GM18498 (cell line): ENCODE measurements around the gene WDR7.
A peak's percentile ranks its signal among the peaks of the same experiment; 100 is the strongest.

ENCODE experiments used
- ATAC-seq: cut with Tn5 transposase; IDR thresholded peaks from one replicate; pipeline ENCODE4 v1.9.1; 2021; ENCODE audit warnings: mild to moderate bottlenecking, moderate library complexity; ENCODE audit not compliant: unreplicated experiment

Gene WDR7

DNA sequence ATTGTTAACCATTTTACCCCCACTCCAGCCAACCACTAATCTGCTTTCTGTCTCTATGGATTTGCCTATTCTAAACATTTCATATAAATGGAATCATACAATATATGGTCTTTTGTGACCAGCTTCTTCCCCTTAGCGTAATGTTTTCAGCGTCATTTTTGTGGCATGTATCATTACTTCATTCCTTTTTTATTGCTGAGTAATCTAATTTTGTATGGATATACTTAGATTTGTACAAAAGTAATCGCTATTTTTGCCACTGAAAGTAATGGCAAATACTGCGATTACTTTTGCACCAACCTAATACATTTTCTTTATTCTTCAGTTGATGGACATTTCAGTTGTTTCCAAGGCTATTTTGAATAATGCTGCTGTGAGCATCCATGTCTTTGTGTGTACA, 227.6 kb downstream of the WDR7 start:
- no peak for ATAC-seq

DNA sequence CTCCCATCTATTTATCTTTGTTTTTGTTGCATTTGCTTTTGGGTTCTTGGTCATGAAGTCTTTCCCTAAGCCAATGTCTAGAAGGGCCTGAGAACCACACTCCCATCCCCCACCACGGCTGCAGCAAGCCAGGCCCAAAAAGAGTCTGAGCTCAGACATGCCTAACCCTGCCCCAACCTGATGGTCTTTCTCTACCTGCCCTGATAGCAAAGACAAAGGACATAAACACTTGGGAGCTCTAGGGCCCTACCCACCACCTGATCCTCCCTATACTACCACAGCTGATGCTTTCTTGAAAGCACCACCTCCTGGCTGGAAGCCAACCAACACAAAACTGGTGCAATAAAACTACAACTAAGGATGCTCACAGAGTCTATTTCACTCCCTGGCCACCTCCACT, 233.4 kb downstream of the WDR7 start:
- no peak for ATAC-seq

DNA sequence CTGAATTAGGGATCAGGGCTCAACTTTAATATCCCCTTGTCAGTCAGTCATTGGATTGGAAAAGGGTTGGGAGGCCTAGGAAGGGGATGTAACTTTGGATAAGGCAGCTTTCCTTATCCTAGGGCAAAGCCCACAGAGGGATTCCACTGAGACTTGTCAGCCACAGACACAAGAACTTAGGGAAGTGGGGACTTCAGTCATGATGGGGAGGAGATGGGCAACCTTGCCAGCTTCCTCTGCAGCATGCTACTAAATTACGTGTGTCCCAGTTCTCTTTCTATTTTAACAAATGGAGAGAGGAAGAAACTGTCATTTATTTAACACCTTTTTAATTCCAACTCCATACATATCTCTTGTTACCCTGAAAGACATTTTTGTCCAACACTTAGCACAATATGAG, 237.8 kb downstream of the WDR7 start:
- ATAC-seq, result no peak

DNA sequence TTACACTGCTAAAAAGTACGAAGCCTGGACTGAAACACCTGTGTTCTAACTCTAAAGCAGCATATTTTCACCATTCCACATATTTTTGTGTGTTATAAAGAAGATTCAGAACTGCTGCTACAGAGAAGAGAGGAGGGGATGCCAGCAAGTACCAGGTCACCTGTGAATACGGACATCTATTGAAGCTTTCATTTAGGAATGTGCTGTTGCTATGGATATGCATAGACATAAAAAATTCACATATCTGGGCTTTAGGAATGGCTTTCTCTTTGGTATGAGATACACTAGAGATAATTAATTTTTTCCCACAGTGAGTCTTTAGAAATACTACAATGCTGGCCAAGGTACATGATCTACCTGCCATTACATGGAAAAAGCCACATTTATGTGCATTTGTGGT, 238.5 kb downstream of the WDR7 start:
- ATAC-seq, result no peak

DNA sequence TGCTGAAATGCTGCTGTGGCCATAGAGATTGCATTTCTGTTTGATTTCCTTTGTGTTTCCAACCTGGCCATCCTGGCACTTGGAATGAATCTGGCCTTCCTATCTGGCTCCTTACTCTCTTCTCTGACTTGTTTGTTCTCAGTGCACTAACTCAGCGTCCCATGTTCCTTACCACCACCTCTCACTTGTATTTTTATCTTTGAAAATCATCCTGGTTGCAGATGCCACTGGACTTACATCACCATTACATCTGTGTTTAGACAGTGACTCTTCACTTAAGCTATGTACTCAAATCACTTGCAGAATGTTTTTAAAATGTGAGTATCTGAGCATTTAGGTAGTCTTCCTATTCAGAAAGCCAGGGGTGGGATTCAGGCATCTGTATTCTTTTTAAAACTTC, 239.5 kb downstream of the WDR7 start:
- no peak for ATAC-seq

DNA sequence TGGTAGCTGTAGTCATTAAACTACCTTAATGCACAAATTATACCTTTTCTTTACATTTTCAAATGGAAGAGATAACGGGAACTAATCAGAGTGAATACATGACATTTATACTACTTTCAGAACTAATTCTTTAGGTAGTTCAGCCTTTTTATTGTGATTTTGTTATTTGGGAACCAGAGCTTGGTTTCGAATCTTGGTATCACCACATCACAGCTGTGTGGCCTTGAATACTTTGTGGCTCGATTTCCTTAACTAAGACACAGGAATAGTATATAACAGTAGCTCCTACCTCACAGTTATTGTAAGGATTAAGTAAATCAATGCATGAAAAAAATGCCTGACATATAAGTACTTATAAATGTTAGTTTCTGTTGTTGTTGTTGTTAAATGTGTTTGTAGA, 240.0 kb downstream of the WDR7 start:
- ATAC-seq, result no peak

DNA sequence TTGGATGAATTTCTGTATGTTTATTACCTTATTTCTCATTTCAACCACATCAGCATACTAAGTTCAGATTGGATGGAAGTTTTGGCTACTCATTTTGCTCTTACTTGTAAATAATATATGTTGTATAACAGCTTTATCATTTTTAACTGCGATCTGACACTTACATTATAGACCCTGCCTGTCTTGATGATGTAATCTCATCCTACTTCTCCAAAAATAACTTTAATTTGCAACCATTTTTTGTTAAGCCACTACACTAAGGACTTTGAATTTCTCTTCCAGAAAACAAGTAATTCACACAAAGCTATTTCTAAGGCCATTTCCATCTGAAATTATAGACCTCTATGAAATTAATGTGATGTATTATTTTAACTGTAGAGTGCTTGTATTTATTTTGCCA, 240.7 kb downstream of the WDR7 start:
- ATAC-seq, result no peak

DNA sequence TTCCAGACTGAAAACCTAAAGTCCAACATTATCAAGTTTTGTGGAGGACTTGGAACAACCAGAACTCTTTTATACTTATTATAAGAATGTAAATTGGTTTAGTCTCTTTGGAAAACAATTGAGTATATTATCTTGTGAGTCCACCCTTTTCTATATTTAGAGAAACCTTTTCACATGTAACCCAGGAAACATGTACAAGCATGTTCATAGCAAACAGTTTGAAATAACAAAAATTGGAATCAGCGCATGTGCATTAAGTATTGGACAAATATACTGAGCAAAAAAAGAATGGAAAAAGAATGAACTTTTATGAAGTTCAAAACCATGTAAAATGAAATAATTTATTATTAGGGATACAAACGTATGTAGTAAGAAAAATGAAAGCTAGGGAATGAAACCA, 246.0 kb downstream of the WDR7 start:
- no peak for ATAC-seq

DNA sequence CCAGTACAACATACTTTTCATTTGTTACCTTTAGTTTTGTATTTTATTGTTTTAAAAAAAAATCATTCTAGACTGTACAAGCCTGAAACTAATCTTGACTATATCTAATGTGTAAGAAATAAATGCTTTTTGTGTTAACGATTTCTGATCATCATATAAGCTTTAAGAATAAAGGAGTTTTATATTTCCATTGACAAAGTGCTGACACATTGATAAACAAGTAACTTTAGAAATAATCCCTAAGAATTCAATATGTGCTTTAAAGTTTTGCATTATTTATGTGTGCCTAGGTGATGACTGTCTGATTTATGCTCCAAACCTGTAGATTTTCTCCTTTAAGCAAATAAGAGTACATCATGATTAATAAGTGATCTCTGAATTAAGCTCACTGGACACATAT, 248.5 kb downstream of the WDR7 start:
- ATAC-seq, result no peak

DNA sequence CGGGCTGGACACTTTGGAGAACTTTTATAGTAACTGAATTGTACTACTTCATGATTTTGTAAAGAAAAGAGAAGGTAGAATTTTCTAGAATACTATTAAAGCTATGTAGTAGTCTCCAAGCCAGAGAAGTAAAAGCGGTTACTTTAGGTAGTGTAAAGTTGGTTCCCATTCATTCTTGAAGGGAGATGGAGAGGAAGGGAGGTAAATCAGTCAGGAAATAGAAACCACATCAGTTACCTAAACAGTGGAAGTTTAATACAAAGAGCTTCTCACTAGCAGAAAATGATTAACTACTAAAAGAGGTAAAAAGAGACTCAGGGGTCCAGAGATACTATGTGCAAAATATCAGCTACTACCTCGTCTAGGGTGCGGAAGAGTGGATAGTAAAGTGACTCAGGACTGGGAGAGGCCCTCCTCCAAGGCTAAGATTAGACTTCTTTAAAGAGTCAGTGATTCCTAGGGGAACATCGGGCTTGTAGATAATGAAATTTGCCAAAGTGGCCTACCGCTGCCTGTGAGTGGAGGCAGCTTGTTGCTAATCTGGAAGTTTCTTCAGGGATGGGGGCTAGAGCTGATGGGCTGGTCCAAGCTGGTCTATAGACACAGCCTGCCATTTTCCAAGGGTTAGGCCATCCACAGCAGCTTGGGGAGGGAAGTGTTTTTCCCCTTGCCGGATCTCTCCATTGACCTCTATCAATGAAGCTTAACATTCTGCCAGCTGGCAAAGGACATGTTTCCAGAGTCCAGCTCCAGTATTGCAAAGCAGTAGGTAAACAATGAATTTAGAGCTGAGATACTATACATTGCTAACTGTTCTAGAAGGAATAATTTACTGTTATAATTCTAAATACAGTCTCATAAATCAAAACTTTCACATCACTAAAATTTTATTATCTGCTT, 249.3 kb downstream of the WDR7 start:
- no peak for ATAC-seq

DNA sequence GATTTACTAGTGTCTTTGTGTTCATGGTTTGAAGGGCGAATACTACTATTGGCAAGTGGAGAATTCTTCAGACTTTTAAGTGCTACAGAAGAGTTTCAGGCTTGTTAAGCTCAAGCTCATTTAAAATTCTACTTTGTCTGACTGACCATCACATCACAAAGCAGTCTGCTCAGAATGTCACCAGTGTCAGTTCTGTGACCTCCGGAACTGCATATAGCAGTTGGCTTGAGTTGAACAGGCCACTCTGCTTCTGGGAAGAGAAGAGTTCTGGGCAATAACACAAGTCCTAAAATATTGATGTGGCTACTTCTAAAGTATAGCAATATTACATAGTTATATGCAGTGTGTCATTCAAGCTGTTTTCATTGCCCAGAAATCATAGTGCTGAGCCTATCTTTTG, 250.8 kb downstream of the WDR7 start:
- ATAC-seq, result no peak

DNA sequence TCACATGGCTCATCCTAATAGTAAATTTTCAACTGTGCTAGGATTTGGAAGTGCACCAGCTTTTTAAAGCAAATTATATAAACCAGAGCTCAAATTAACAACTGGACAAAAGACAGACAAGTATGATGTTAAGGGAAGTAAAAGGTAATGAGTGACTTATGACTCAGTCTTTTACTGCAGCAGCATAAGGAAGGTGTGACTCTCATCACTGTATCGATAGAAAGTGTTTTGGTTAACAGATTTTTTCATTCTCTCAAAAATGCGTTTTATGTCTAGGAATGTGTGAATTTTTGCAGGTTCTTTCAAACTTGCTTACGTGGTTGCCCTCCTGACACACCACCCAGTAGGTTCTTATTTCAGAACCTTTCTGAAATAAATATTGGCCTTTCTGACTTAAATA, 251.5 kb downstream of the WDR7 start:
- peak; percentile 62 for ATAC-seq

DNA sequence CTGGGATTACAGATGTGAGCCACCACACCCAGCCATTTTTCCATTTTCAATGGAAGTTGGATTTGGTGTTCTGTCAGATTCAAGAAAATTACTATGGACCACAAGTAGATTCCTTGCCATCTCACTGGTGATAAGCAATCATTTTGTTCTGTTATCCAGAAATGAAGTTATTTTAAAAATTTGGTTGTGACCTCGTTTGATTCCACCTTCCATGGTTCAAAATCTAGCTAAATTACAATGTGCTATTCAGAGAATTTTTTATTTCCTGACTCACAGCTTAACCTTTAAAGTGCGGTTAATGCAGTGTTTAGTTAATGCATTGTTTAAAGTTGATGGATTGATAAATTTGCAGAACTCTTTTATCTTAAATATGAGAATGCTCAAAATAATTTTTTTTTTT, 252.5 kb downstream of the WDR7 start:
- no peak for ATAC-seq

DNA sequence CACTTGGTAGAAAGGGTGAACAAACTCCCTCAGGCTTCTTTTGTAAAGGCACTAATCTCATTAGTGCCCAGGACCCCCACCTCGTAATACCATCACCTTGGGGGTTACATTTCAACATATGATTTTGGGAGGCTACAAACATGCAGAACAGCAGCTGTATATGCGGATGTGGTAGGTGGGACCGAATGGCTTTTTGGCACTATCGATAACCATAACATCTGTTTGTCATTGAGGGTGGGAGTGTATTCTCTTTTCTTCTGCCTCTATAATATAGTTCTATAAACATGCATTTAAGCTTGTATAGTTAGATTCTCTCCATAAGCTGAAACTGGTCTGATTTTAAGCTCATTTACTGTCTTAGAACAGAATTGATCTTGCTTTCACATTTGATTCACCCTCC, 256.6 kb downstream of the WDR7 start:
- no peak for ATAC-seq

DNA sequence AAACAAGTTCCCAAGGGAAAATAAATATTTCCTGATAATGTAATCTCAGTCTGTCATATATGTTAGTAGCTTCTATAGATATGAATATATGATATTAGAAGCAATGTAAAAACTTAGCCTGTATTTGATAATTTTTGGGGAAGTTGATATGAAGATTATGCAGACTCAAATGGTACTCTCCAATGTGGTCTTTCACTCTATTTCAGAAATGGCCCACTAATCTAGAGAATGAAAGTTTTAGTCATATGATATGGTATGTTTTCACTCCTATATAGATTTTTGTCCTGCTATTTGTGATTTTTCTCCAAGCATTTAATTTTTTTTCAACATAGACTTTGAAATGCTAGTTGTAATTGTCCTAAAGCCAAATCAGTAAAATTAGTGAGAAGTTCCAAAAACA, 259.1 kb downstream of the WDR7 start:
- no peak for ATAC-seq

DNA sequence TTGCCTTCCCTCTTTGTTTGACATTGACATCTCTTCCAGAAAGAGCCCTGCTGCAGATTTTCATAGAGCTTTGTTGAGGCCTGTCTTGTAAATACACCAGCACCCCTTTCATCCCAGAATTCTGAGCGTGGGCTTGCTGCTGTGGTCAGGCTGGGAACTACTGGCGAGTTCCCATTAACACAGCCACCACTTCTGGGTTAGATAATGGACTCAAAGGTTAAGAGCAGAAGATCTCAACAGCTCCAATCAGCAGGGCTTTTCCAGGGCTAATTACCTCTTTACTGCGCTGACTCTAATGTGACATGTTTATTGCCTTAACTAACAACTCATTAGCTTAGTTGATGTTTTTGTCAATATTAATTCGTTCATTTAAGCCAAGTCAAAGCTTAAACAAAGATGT, 259.8 kb downstream of the WDR7 start:
- no peak for ATAC-seq

DNA sequence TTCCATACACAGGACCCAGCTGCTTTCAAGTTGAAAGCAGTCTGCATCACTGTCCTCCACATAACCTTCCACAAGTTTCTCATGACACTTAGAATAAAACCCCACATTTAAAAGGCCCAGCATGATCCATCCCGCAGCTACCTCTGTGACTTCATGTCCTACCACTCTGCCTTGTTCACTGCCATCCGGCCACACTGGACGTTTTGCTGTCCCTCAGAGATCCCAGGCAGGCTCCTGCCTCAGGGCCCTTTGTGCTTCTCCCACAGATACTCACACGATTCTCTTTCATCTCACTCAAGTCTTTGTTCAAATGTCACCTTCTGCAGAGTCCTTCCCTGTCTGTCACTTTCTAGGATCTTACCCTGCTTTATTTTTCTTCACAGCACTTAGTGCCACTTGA, 262.8 kb downstream of the WDR7 start:
- no peak for ATAC-seq

DNA sequence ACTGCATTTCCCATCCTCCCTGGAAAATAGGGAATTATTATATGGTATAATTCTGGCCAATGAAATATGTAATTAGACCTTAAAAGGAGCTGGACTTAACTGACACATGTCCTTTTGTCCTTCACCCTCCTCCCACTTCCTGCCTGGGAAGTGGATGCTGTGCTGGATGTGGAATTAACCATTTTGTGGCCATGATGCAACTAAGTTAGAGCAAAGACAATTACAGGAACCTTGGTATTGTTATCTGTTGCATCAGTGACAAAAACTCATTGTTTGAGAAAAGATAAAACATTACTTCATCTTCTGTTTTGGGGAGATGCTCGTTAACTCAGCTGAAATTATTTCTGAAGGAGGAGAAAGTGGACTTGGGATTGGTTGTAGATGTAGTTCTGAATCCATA, 268.0 kb downstream of the WDR7 start:
- ATAC-seq, result no peak

DNA sequence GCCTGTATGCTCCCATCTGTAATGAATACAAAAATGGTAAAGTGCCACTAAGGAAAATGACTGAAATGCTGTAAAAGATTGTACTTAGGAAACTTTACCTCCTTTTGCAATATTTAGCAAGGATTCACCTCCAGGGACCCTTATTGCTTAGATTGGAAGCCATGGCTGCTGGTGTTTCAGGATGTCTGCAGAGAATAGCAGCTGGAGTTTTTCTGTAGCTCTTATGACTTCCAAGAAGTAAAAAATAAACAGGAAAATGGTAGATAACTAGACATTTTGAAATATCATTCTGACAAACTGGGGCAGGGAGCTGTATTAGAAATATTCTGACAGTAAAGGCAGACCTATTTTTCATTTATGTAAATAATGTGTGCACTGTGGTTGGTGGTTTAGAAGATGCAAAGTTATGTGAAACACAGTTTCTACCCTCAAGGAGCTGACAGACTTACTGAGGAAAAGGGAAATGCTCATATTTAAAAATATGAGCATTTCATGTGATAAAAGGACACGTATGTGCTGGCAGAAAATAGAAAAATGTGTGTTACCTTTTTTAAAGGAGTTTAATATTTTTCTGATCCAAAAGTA, 270.8 kb downstream of the WDR7 start:
- ATAC-seq, result peak; percentile 91

DNA sequence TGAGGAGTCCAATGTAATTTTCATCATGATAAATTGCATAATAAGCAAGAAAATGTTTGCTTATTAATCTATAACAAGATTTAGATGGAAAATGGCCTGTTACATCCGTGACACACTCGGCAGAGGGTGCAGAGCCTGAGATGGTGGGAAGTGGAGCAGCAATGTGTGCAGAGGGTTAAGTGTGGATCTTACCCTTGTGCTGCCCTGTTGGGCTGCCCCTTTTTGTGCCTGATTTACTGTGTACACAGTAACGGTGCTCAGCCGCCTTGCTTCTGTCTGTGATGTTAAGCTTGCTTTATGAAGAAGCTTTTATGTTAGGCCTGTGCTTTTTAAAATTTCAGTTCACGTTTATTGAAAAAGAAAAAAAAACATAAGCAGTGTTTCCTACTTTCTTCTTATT, 275.6 kb downstream of the WDR7 start:
- no peak for ATAC-seq

DNA sequence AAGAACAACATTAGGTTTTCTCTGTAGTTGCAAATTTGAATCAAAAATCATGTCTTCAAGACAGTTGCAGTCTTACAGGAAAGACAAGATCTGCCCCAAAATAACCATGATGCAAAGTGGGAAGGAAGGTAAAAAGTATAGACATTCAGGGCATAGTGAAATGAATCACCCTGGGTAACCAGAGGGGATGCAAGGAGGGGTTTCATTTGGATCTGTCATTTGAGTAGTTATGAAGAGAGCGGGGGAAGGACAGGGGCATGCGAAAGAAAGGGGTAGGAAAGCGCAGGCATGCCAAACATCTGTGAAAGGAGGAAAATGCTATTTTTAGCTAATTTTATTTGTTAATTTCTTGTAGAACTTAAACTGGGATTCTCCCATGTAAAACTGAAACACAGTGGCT, 276.6 kb downstream of the WDR7 start:
- ATAC-seq, result no peak

DNA sequence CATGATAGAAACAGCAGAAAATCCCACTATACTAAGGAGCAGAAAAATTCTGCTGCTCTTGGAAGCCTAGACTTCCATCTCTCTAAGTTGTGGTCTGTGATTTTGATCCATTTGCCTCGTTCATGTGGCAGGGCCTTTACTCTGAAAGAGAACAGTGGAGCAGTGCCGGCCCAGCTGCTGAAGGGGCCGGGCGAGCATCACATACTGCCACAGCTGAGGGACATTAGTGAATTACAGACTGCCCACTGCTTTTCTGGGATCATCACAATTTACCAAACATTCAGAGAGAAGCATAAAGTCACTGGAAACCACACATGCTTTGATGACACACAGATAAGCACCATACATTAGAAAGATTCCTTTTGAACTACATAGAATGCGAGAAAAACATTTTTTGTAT, 278.7 kb downstream of the WDR7 start:
- ATAC-seq, result no peak

DNA sequence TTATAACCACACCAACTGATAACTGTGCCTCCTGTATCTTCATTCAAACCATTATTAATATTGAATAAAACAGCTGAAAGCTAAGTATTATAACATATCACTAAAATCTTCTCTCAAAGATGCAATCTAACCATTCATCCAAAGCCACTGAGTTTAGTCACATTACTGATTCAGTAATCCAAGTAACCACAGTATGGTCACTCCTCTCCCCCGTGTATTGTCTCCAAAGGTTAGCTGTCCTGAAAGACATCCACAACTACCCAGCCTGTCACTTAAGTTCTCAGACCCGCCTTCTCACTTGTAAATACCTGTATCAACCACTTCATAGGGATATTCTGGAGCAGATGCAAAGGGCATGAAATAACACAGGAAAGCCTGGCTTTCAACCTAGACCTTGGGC, 282.3 kb downstream of the WDR7 start:
- no peak for ATAC-seq
